ENCODE measurements around the gene ZFYVE26.

The ZFYVE26 gene

GRCh38 chr14:67734675-67735074, 81.7 kb downstream of the ZFYVE26 start:
- Histone ChIP-seq H3K4me3 (ENCODE audit: low read depth, low read length) (no peak overlapping the region), H3K9me3 (ENCODE audit: control insufficient read depth, insufficient read depth, low read depth, low read length) (no peaks in the 10 kb centered on the region), H3K36me3 (ENCODE audit: control insufficient read depth in 2 of 2, insufficient read depth in 1 of 2, low read length in 2 of 2) (no peaks in the 10 kb centered on the region), H3K27ac (ENCODE audit: extremely low read depth, low read depth, low read length) (no peak overlapping the region), H3K4me1 (ENCODE audit: control insufficient read depth, insufficient read depth, low read length) (no peaks in the 10 kb centered on the region)
- TF ChIP-seq KLF1 (tag by site-specific recombination; IDR thresholded peaks at IDR 0.05) (no peak), ZNF777 (tag by site-specific recombination; IDR thresholded peaks at IDR 0.05; ENCODE audit: borderline replicate concordance) (no peak)
- ChIA-PET POLR2A (no interaction called here), CTCF (no interaction called here)

DNA sequence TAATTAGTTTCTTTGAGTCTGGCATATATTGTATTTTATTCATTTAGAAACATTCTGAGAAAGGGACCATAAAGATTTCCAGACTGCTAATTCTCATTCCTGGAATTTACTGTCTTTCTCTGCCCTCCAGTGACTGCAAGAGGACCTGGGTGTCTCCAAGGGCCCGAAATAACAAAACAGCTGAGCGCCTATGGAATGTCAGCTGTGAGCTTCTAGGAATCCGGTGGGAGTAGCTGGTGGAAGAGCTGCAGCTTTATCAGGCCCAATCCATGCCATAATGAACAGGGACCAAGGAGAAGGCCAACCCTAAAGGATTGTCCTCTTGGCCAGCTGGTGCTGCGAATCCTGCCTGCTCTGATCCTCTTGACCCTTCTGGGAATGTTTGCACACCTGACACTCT, 82.8 kb downstream of the ZFYVE26 start:
- Histone ChIP-seq H3K27ac (ENCODE audit: extremely low read depth, low read depth, low read length) (no peak overlapping the region), H3K4me3 (ENCODE audit: low read depth, low read length) (no peak overlapping the region), H3K4me1 (ENCODE audit: control insufficient read depth, insufficient read depth, low read length) (no peaks in the 10 kb centered on the region), H3K9me3 (ENCODE audit: control insufficient read depth, insufficient read depth, low read depth, low read length) (no peaks in the 10 kb centered on the region), H3K36me3 (ENCODE audit: control insufficient read depth in 2 of 2, insufficient read depth in 1 of 2, low read length in 2 of 2) (no peaks in the 10 kb centered on the region)
- POLR2A ChIA-PET = no interaction called here
- TF ChIP-seq ZNF596 (tag by site-specific recombination; IDR thresholded peaks at IDR 0.05) = no peak
- TF ChIP-seq ZNF792 (tag by site-specific recombination; IDR thresholded peaks at IDR 0.05) = no peak
- peak; percentile 16; the same call in 1 of the 2 replicates for TF ChIP-seq ZNF341 (tag by site-specific recombination; IDR thresholded peaks at IDR 0.05; ENCODE audit: low read depth)
- TF ChIP-seq ZNF677 (tag by site-specific recombination; IDR thresholded peaks at IDR 0.05) = no peak
- CTCF ChIA-PET = no interaction called here

DNA sequence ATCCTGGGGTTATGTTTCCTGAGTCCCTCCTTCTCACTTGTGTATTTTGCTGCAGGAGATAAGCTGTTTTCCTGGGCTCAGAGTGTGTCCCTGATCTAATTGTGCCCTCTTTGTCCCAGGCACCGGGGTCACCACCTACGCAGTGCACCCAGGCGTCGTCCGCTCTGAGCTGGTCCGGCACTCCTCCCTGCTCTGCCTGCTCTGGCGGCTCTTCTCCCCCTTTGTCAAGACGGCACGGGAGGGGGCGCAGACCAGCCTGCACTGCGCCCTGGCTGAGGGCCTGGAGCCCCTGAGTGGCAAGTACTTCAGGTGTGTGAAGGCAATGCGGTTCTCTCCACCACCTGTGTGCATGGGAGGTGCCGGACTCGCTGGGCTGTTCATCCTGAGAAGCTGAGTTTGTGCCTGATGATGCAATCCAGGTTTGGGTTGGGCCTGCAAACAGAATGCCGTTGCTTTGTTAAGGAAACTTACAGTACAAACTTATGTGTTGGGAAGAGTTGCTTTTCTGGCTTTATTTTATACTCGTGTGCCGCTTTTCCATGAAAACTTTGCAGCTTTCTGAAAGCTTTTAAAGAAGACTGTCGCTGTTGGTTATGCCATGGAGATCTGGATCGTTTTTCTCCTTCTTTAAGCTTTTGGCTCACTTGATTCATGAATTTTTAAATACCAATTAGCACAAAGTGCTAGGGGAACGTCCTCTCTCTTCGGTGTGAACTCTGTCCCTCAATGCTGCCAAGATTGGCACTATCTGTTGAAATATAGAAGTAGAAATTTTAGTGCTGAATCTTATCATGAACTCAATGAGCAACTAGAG, 87.1 kb downstream of the ZFYVE26 start:
- ChIA-PET POLR2A (no interaction called here), CTCF (interaction anchor here (0.6 kb wide), 1 partner anchor 108 kb away, joined by 4 read pairs; no protein-coding TSS in a partner anchor)
- TF ChIP-seq ZNF580 (tag by site-specific recombination; IDR thresholded peaks at IDR 0.05) (no peak), ZEB2 (tag by site-specific recombination; IDR thresholded peaks at IDR 0.05) (no peak), ZNF660 (tag by site-specific recombination; IDR thresholded peaks at IDR 0.05) (no peak), ZNF670 (tag by site-specific recombination; IDR thresholded peaks at IDR 0.05; ENCODE audit: low read depth) (no peak), GFI1B (tag by site-specific recombination; IDR thresholded peaks at IDR 0.05) (no peak), ZNF626 (tag by site-specific recombination; IDR thresholded peaks at IDR 0.05) (no peak), ZNF624 (tag by site-specific recombination; IDR thresholded peaks at IDR 0.05) (no peak), MZF1 (tag by site-specific recombination; IDR thresholded peaks at IDR 0.05; ENCODE audit: borderline replicate concordance) (no peak)
- TF ChIP-seq, protein P1, sequence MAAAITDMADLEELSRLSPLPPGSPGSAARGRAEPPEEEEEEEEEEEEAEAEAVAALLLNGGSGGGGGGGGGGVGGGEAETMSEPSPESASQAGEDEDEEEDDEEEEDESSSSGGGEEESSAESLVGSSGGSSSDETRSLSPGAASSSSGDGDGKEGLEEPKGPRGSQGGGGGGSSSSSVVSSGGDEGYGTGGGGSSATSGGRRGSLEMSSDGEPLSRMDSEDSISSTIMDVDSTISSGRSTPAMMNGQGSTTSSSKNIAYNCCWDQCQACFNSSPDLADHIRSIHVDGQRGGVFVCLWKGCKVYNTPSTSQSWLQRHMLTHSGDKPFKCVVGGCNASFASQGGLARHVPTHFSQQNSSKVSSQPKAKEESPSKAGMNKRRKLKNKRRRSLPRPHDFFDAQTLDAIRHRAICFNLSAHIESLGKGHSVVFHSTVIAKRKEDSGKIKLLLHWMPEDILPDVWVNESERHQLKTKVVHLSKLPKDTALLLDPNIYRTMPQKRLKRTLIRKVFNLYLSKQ (tag by site-specific recombination; IDR thresholded peaks at IDR 0.05; ENCODE audit: borderline replicate concordance) = no peak
- TF ChIP-seq, protein P2, sequence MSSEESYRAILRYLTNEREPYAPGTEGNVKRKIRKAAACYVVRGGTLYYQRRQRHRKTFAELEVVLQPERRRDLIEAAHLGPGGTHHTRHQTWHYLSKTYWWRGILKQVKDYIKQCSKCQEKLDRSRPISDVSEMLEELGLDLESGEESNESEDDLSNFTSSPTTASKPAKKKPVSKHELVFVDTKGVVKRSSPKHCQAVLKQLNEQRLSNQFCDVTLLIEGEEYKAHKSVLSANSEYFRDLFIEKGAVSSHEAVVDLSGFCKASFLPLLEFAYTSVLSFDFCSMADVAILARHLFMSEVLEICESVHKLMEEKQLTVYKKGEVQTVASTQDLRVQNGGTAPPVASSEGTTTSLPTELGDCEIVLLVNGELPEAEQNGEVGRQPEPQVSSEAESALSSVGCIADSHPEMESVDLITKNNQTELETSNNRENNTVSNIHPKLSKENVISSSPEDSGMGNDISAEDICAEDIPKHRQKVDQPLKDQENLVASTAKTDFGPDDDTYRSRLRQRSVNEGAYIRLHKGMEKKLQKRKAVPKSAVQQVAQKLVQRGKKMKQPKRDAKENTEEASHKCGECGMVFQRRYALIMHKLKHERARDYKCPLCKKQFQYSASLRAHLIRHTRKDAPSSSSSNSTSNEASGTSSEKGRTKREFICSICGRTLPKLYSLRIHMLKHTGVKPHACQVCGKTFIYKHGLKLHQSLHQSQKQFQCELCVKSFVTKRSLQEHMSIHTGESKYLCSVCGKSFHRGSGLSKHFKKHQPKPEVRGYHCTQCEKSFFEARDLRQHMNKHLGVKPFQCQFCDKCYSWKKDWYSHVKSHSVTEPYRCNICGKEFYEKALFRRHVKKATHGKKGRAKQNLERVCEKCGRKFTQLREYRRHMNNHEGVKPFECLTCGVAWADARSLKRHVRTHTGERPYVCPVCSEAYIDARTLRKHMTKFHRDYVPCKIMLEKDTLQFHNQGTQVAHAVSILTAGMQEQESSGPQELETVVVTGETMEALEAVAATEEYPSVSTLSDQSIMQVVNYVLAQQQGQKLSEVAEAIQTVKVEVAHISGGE (tag by site-specific recombination; conservative IDR thresholded peaks at IDR 0.05; ENCODE audit: low read depth) = no peak
- Histone ChIP-seq H3K36me3 (ENCODE audit: control insufficient read depth in 2 of 2, insufficient read depth in 1 of 2, low read length in 2 of 2) (no peaks in the 10 kb centered on the region), H3K4me1 (ENCODE audit: control insufficient read depth, insufficient read depth, low read length) (no peaks in the 10 kb centered on the region), H3K27ac (ENCODE audit: extremely low read depth, low read depth, low read length) (no peak overlapping the region), H3K4me3 (ENCODE audit: low read depth, low read length) (no peak overlapping the region), H3K9me3 (ENCODE audit: control insufficient read depth, insufficient read depth, low read depth, low read length) (no peaks in the 10 kb centered on the region)
